T-helper 1 cell (primary cell): ENCODE measurements around the gene CDC34.
"Not testable (repeated sequence)": the region's sequence is repeated elsewhere in the genome, so short reads cannot be mapped to it uniquely, and the experiment has no call there.

Experiments used
- DNase-seq, 5 donors: peaks; one replicate each; pipeline ENCODE4 v3.0.0-alpha.2; 2012 to 2020

The CDC34 gene

GRCh38 chr19:574658-575526 is 43.3 kb downstream of the CDC34 start:
- DNase-seq = no peak

- no peak for DNase-seq
These were observed 44.3 kb downstream of the CDC34 start for GRCh38 chr19:575527-576506.

- DNase-seq = no peak
These were observed 45.3 kb downstream of the CDC34 start for GRCh38 chr19:576768-577438.

GRCh38 chr19:577439-578392 is 46.2 kb downstream of the CDC34 start:
- DNase-seq = no peak

- DNase-seq = no peak
These were observed 47.7 kb downstream of the CDC34 start for GRCh38 chr19:579111-579841.

GRCh38 chr19:579842-580155 is 48.2 kb downstream of the CDC34 start:
- no peak for DNase-seq

GRCh38 chr19:580274-580835 is 48.8 kb downstream of the CDC34 start:
- no peak for DNase-seq

- DNase-seq = no peak
These were observed 50.0 kb downstream of the CDC34 start for GRCh38 chr19:581399-582111.

- DNase-seq = no peak
These were observed 51.1 kb downstream of the CDC34 start for GRCh38 chr19:582497-583197.

GRCh38 chr19:583198-583967 is 51.8 kb downstream of the CDC34 start:
- DNase-seq = no peak

GRCh38 chr19:583968-584239 is 52.3 kb downstream of the CDC34 start:
- DNase-seq = no peak

GRCh38 chr19:584240-585001 is 52.9 kb downstream of the CDC34 start:
- DNase-seq = peak; percentile 39 to 65 (median 50)

- not testable (repeated sequence) for DNase-seq
These were observed 53.6 kb downstream of the CDC34 start for GRCh38 chr19:585146-585545.

- no peak for DNase-seq
These were observed 54.1 kb downstream of the CDC34 start for GRCh38 chr19:585551-586110.

- DNase-seq = peak; percentile 38 to 61 (median 57)
These were observed 56.7 kb downstream of the CDC34 start for GRCh38 chr19:588093-588740.

GRCh38 chr19:588741-589692 is 57.5 kb downstream of the CDC34 start:
- no peak for DNase-seq
